ENCODE results near the gene SLC9C1.

DNA sequence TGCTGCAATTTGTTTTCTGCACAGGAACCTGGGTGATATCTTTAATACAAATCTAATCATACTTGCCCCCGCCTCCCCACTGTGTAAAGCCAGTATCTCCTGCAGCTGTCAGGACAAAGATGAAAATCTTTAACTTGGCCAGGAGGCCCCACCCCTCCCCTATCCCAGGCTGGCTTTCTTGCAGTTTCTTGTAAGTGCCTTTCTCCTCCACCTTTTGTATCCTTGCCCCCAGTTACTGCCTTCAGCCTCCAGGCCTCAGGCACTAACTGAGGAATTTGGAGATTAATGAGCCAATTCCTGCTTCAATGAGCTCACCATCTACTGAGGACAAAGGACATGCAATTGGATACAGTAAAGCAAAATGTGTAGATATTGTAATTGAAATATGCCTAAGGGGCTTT is 167.5 kb downstream of the SLC9C1 start:
- no peak for TF ChIP-seq ZNF274 (IDR thresholded peaks at IDR 0.05; ENCODE audit: low read depth, low read length)
- no peak for TF ChIP-seq YY1 (IDR thresholded peaks at IDR 0.05; ENCODE audit: insufficient read depth, insufficient read length)
